Stimulated activated CD8-positive, alpha-beta memory T cell treated with anti-CD3 and anti-CD28 coated beads, Interleukin-15, amount 100 ng/mL, for 48 hours (primary cell): Measurements from ENCODE around the gene EPGN.

Experiments used
- DNase-seq, 2 donors: peaks; one replicate each; pipeline ENCODE4 v3.0.0-alpha.2; 2020; ENCODE audit warnings: low read depth in 2 of 2

The EPGN gene

GRCh38 chr4:74309223-74309622 is 953 bp downstream of the EPGN start:
- DNase-seq, result no peak

DNA sequence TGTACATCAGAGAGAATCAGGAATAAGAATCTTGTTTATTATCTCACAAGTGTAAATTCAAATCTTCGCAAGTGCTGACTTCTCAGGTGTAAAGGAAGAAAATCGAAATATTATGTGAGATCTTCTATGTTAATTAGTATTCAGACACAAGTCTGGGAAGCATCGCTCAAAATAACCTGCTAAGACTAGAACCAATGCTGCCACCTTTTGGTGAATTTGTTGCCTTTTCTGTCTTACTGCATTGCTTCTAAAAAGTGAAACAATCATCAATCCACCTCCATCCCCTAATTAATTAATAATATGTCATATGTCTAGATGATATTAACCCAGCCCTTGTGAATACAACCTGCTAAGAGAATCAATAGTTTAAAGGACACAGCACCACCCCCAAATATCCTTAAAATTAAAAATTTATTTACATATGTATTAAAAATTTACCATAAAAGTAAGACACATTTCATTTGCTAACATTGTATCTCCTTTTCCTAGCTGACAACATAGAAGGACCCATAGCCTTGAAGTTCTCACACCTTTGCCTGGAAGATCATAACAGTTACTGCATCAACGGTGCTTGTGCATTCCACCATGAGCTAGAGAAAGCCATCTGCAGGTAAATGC is 3.5 kb downstream of the EPGN start:
- DNase-seq, result no peak

- DNase-seq, result no peak
Measured at GRCh38 chr4:74314329-74314728, 6.1 kb downstream of the EPGN start.

DNA sequence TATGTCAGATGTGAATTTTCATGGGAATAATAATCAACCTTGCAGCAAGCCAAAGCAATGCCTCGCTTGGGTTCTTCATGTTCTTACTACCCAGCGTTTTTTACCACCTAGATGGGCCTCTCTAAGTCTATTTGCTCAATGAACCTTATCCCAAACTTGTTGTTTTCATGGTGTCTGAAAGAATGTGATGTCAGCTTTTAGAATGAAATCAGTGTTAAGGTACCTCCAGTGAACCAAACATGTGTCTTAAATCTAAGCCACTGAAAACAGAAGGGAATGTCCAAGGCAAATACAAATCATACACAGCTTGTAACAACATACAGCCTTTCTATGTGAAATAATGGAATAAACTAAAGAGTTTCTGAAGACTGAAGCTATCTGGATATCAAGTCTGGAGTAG is 6.7 kb downstream of the EPGN start:
- no peak for DNase-seq

DNA sequence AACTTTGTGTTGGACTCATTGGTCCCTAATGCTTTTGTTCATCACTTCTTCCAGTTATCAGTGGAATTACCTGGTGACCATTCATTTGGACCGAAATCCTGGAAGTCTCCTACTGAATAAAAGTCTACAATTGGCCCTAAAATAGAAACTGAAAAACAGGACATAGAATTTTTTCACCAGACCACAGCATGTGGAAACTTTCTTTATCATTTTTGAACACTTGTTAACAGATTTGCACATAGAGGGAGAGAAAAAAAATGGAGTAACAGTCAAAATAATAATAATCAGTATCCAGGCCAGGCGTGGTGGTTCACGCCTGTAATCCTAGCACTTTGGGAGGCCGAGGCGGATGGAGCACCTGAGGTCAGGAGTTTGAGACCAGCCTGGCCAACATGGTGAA is 7.1 kb downstream of the EPGN start:
- no peak for DNase-seq

DNA sequence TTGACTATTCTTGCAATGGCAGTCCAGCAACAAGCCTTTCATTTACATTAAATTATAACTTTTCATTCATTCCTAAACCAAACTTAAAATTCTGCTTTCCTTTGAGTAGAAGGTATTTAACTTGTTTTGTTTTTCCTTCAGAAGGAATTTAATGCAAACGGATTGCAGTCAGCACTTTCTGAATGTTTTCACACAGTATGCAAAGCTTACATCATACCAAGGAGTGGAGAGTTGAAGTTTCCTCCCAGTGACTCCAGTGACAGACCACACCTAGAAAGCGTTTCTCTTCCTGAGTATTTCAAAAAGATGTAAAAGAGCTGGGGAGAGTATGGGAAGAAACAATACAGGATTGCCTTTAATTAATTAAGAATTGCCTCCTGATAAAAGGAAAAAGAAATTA is 8.1 kb downstream of the EPGN start:
- DNase-seq, result no peak

DNA sequence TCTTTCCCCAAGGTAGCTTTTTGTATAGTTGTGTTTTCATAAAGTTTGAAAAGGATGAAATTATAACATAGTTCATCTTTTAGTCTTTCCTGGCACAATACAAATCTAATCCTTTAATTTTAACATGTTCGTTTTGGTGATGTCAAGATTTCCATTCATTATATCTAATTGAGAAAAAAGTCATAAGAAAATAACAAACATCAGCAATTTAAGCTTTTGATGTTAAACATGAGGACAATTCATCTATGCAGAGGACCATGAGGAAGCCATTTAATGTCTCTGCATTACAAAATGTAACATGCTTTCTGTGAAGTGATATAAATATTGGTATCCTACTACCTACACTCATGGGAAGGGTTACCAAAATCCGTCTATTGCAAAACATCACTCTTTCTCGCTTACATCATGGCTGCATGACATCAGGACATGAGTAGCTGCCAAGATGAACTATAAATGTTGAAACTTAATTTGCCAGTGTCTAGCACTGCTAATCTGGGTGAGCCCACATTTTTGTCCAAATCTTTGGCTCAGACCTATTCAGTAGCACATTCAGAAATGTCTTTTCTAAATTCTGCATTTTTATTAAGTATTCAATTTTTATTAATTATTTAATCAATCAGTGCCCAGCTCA is 9.5 kb downstream of the EPGN start:
- no peak for DNase-seq

- DNase-seq, result no peak
Measured at GRCh38 chr4:74318276-74318675, 10.0 kb downstream of the EPGN start.

DNA sequence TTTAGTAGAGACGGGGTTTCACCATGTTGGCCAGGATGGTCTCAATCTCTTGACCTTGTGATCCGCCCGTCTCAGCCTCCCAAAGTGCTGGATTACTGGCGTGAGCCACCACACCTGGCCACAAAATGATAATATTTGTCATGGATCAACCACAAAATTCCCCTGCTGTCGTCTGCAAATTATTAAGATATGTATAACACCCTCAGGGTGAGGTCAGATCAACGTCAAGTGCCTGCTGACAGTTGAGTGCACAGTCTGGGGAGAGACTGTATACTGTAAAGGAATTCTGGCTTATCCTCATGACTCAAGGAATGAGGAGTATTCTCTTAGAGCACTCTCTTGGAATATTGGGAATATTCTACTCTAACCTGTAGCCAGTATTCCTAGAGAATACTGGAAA is 11.2 kb downstream of the EPGN start:
- no peak for DNase-seq

DNA sequence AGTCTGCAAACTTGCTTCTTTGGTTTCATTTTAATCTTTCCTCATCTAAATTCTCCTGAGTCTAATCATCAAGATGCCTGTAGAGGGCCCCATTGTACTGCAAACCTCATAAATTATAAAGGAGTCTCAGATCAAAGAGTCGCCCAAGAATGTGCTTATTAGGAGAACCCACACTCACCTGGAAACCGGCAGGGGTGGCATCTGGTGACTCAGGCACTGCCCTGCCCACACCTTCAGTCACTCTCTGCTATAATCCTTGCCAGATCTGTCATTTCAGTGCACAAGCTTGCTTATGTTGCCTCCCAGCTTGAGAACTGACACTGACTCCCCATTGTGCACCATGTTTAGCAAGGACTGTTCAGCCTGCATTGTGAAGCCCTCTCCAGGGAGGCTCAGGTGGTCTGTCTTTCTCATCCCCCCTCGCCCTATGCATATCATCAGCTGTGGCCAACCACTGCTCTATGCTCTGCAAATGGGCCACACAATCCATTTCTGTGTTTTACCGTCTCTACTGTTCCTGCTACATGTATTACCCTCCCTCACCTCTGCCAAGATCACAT is 12.4 kb downstream of the EPGN start:
- no peak for DNase-seq

- no peak for DNase-seq
Measured at GRCh38 chr4:74322301-74322700, 14.0 kb downstream of the EPGN start.

GRCh38 chr4:74323663-74324062 is 15.4 kb downstream of the EPGN start:
- DNase-seq, result no peak

- no peak for DNase-seq
Measured at GRCh38 chr4:74324262-74324661, 16.0 kb downstream of the EPGN start.

DNA sequence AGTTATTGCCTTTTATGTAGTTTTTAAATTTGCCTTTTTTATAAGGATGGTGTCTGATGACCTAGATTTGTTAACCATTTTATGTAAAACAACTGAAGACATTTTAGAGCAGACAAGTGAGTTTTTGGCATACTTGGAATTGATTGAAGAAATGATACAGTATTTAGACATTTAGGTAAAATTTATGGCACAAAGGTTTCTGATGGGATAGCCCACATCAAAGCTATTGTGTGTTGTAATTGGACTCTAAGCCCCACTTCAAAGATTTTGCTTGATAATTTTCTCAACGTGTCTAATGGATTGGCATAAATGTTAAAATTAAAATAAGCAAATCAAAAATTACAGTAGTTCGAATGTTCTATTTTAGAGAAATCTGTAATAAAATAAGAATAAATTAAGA is 17.6 kb downstream of the EPGN start:
- DNase-seq, result no peak

- no peak for DNase-seq
Measured at GRCh38 chr4:74327762-74328161, 19.5 kb downstream of the EPGN start.

DNA sequence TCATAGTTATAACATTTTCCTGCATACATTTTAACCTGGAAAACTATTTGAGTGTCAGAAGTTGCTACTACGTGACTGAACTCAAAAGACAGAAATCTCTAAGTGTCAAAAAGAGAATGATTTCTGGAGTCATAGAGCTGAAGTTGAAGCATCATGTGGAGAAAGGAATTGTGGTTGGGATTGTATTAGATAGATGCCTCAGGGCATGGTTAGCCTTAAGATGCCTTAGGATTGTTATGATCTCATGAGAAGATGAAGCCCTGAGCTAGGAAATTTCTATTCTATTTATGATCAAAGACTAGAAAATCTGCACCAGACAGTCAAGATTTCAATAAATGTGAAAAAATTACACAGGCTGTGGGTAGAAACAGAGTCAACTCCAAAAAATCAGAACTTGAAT is 20.2 kb downstream of the EPGN start:
- DNase-seq, result no peak

DNA sequence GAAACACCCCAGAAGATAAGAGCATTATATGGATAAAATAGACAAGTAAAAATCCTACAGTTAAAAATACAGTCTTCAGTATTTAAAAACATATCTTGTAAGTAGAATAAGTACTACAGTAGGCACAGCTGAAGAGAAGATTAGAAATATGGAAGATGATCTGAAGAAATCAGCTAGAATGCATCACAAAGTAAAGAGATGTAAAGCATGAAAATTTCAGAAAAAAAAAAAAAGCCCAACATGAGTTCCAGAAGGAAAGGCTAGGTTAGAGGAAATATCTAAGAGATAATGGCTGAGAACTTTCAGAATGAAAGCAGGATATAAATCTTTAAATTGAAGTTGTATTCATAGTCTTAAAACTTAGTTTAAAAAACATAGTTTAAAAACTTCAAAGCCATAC is 21.0 kb downstream of the EPGN start:
- no peak for DNase-seq

- DNase-seq, result no peak
Measured at GRCh38 chr4:74330295-74330750, 22.1 kb downstream of the EPGN start.

GRCh38 chr4:74331252-74331651 is 23.0 kb downstream of the EPGN start:
- DNase-seq, result no peak

DNA sequence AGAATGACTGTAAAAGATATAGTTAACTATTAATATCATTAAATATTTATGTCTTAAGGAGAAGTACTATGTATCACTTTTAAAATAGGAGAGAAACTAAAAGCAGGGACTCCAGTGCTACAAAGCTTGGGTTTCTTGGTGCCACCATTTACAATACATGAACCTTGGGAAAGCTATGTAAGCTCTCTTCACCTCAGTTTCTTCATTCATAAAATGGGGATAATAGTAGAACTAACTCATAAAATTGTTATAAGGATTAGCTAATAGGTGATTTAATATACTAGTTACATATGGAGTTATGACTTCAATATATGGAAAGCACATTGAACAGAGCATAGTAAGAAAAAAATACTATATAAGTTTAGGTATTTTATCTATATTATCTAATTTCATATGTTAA is 23.7 kb downstream of the EPGN start:
- DNase-seq, result no peak

DNA sequence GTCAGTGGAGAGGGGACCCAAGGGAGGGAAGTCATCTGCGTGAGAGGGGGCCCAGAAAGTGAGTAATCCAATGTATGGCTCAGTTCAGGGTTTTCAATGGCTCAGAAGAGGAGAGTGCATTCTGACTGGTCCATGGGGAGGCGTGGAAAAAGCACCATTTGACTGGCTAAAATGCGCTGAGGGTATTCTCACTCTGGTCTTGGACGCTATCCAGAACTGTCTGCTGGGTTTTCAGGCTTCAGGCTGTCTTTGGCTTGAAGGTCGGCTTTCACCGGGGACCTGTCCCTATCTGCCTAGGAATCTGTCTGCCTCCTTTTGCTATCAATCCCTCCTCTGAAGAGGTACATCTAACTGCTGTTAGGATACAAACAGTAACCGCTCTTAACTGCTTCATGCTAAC is 26.4 kb downstream of the EPGN start:
- DNase-seq, result no peak

DNA sequence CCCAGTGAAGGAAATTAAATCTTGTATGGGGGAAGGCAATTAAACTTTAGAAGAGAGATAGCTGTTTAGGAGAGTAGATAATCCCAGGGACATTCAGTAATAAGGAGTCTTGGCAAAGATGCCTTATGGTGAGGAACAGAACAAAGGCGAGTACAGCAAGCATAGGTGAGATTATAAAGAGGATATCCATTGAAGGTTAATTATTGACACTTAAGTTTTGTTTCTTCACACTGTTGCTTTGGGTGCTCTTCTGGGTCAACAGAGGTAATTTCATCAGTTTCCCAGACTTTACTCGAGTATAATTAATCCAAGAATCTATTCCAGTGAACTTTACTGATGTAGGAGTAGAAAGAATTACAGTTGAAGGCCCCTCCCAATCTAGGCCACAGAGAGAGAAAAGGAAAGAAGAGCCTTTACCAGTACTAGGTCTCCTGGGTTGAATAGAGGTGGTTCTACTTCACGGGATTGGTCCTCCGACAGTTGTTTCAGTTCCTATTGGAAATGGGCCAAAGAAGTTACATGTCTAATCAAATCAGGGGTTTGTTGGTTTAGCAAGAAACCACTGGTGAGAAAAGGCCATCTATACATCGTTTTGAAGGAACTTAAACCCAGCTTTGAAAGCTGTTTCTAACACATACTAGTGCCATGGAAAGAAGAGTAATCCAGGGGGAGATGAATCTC is 27.2 kb downstream of the EPGN start:
- no peak for DNase-seq

DNA sequence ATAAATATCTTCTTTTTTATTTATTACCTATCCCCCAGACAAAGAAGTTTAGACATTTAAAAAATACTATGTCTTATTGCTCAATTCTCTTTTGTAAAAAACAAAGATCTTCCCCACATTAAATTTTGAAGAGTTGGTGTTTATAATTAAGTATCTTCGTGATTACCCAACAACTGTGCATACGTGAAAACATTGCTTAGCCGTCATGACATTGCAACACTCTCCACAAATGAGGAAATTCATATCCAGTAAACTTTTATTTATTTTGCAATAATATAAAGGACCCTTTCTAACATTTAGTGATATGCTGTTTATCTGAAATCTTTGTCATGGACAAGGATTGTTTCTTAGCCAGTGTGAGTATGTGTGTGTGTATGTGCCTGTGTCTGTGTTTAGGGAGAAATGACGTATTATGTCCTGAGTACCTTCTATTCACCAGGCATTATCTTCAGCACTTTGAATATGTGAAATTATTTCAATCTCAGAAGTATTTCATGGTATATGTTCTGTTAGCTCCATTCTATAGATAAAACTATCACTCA is 30.6 kb downstream of the EPGN start:
- no peak for DNase-seq
